8988T (cell line): ENCODE data around the gene CLCNKB.

Source experiments
- DNase-seq: peaks from one replicate; pipeline ENCODE4 v3.0.0; 2011

Gene CLCNKB

GRCh38 chr1:16077406-16078245 lies 34.0 kb downstream of the CLCNKB start:
- DNase-seq: no peak

GRCh38 chr1:16078925-16079656 lies 35.5 kb downstream of the CLCNKB start:
- DNase-seq: peak; percentile 53

- no peak for DNase-seq
Observed at GRCh38 chr1:16080422-16081150, 37.0 kb downstream of the CLCNKB start.

GRCh38 chr1:16081636-16082035 lies 38.1 kb downstream of the CLCNKB start:
- no peak for DNase-seq

- peak; percentile 61 for DNase-seq
Observed at GRCh38 chr1:16082283-16083038, 38.9 kb downstream of the CLCNKB start.

- DNase-seq: no peak
Observed at GRCh38 chr1:16083486-16083885, 39.9 kb downstream of the CLCNKB start.

- DNase-seq: peak; percentile 7
Observed at GRCh38 chr1:16085522-16085921, 41.9 kb downstream of the CLCNKB start.

- DNase-seq: peak; percentile 15
Observed at GRCh38 chr1:16087733-16088132, 44.2 kb downstream of the CLCNKB start.

GRCh38 chr1:16088351-16088911 lies 44.8 kb downstream of the CLCNKB start:
- DNase-seq: peak; percentile 8

- peak; percentile 41 for DNase-seq
Observed at GRCh38 chr1:16088996-16089395, 45.4 kb downstream of the CLCNKB start.

GRCh38 chr1:16090076-16090826 lies 46.7 kb downstream of the CLCNKB start:
- DNase-seq: no peak

GRCh38 chr1:16091296-16091695 lies 47.7 kb downstream of the CLCNKB start:
- no peak for DNase-seq

- no peak for DNase-seq
Observed at GRCh38 chr1:16092097-16092922, 48.7 kb downstream of the CLCNKB start.

GRCh38 chr1:16092923-16093511 lies 49.4 kb downstream of the CLCNKB start:
- no peak for DNase-seq

GRCh38 chr1:16093611-16094010 lies 50.0 kb downstream of the CLCNKB start:
- DNase-seq: no peak

GRCh38 chr1:16094453-16095158 lies 51.0 kb downstream of the CLCNKB start:
- no peak for DNase-seq

GRCh38 chr1:16095447-16095846 lies 51.9 kb downstream of the CLCNKB start:
- no peak for DNase-seq

GRCh38 chr1:16099412-16099811 lies 55.8 kb downstream of the CLCNKB start:
- DNase-seq: no peak

- no peak for DNase-seq
Observed at GRCh38 chr1:16101623-16102022, 58.0 kb downstream of the CLCNKB start.
